IMR-90 (cell line): Measurements from ENCODE around the gene GABPA. TPM values are rescaled to one million over a fixed set of nuclear protein-coding genes. Genes with fewer than 3 reads are reported as not detected.
A peak's percentile ranks its signal among the peaks of the same experiment; 100 is the strongest.

Experiments used
- ATAC-seq: fragments of 200-7000 bp; cut with Tn5 transposase; 2 replicates; pipeline ENCODE4 v1.9.1; 2020; ENCODE audit warnings: low read depth, mild to moderate bottlenecking, moderate library complexity
- BruUV-seq: library from RNA; stranded (reverse); fragments of 400-500 nt; replicated peaks from 2 replicates; lab custom pipeline; 2021; lab: Mats Ljungman, UMichigan
- CTCF ChIA-PET: fragments of 300-600 bp; formaldehyde crosslinking; extraction: SDS; loops from one replicate; lab custom pipeline; 2021; ENCODE audit warnings: antibody characterized with exemption; lab: Yijun Ruan, JAX
- POLR2A ChIA-PET: fragments of 300-600 bp; sonication (Branson Sonifier 250); formaldehyde crosslinking; loops from one replicate; lab custom pipeline; 2022; ENCODE audit warnings: antibody characterized with exemption; ENCODE audit not compliant: unreplicated experiment; lab: Charles Lee
- DNase-seq: peaks from one replicate; pipeline ENCODE4 v3.0.0; 2013
- H2AFZ ChIP-seq: replicated peaks from 2 replicates; pipeline ENCODE3; 2013; ENCODE audit warnings: low read length, mild to moderate bottlenecking; ENCODE audit not compliant: poor library complexity
- H2AK5ac ChIP-seq: 2 replicates; pipeline ENCODE4 v1.6.1; 2013; ENCODE audit warnings: low read depth, low read length, inconsistent platforms
- H2AK9ac ChIP-seq: replicated peaks from 2 replicates; pipeline ENCODE3; 2013; ENCODE audit warnings: mild to moderate bottlenecking, low read depth, low read length, moderate library complexity; ENCODE audit not compliant: poor library complexity
- H2BK120ac ChIP-seq: 2 replicates; pipeline ENCODE4 v1.6.1; 2013; ENCODE audit warnings: low read depth, low read length, inconsistent platforms
- H2BK15ac ChIP-seq: 3 replicates; pipeline ENCODE4 v1.6.1; 2013; ENCODE audit warnings: low read depth, low read length, inconsistent platforms
- H2BK20ac ChIP-seq: 2 replicates; pipeline ENCODE4 v1.6.1; 2013; ENCODE audit warnings: low read depth, mild to moderate bottlenecking, inconsistent platforms, low read length, moderate library complexity
- H2BK5ac ChIP-seq: 2 replicates; pipeline ENCODE4 v1.6.1; 2013; ENCODE audit warnings: mild to moderate bottlenecking, low read depth, low read length, inconsistent platforms; ENCODE audit not compliant: poor library complexity, severe bottlenecking
- H3K14ac ChIP-seq: replicated peaks from 2 replicates; pipeline ENCODE4 v1.6.1; 2013; ENCODE audit warnings: low read depth, low read length, inconsistent platforms
- H3K18ac ChIP-seq: 2 replicates; pipeline ENCODE4 v1.6.1; 2013; ENCODE audit warnings: low read depth, low read length, control low read depth
- H3K23ac ChIP-seq: 2 replicates; pipeline ENCODE4 v1.6.1; 2013; ENCODE audit warnings: low read depth, low read length, inconsistent platforms
- H3K27ac ChIP-seq: 2 replicates; pipeline ENCODE4 v1.5.1; 2013; ENCODE audit warnings: mild to moderate bottlenecking, control low read depth, low read length; ENCODE audit not compliant: insufficient read depth
- H3K27me3 ChIP-seq: 2 replicates; pipeline ENCODE4 v1.6.1; 2013; ENCODE audit warnings: low read length; ENCODE audit not compliant: control insufficient read depth, insufficient read depth
- H3K36me3 ChIP-seq: 2 replicates; pipeline ENCODE4 v1.6.1; 2013; ENCODE audit warnings: low read length, mixed read lengths; ENCODE audit not compliant: control insufficient read depth, insufficient read depth
- H3K4ac ChIP-seq: 2 replicates; pipeline ENCODE4 v1.6.1; 2013; ENCODE audit warnings: low read depth, low read length, inconsistent platforms
- H3K4me1 ChIP-seq: 2 replicates; pipeline ENCODE4 v1.6.1; 2013; ENCODE audit warnings: low read length, mixed read lengths; ENCODE audit not compliant: control insufficient read depth, insufficient read depth
- H3K4me2 ChIP-seq: 2 replicates; pipeline ENCODE4 v1.6.1; 2013; ENCODE audit warnings: low read depth, mild to moderate bottlenecking, control low read depth, low read length, moderate library complexity
- H3K4me3 ChIP-seq: 2 replicates; pipeline ENCODE4 v1.5.1; 2013; ENCODE audit warnings: low read depth, mild to moderate bottlenecking, control low read depth, low read length, moderate library complexity; ENCODE audit not compliant: insufficient read depth
- H3K56ac ChIP-seq: 2 replicates; pipeline ENCODE4 v1.6.1; 2013; ENCODE audit warnings: low read length, inconsistent platforms; ENCODE audit not compliant: insufficient read depth; ENCODE audit errors: extremely low read depth
- H3K79me1 ChIP-seq, 2 experiments: 2 replicates each; pipeline ENCODE4 v1.6.1; 2013; ENCODE audit warnings: low read length in 2 of 2, inconsistent platforms in 1 of 2, low read depth in 1 of 2
- H3K9ac ChIP-seq: 2 replicates; pipeline ENCODE4 v1.6.1; 2013; ENCODE audit warnings: low read depth, low read length, control low read depth
- H3K9me1 ChIP-seq: 2 replicates; pipeline ENCODE4 v1.6.1; 2013; ENCODE audit warnings: low read length, inconsistent platforms; ENCODE audit not compliant: insufficient read depth
- H3K9me3 ChIP-seq: 2 replicates; pipeline ENCODE4 v1.6.1; 2013; ENCODE audit warnings: low read length; ENCODE audit not compliant: control insufficient read depth, insufficient read depth
- H4K20me1 ChIP-seq: 2 replicates; pipeline ENCODE4 v1.6.1; 2013; ENCODE audit warnings: low read length, inconsistent platforms; ENCODE audit not compliant: insufficient read depth
- H4K5ac ChIP-seq: 2 replicates; pipeline ENCODE4 v1.6.1; 2013; ENCODE audit warnings: mild to moderate bottlenecking, low read depth, low read length, control low read depth
- H4K8ac ChIP-seq, 2 experiments: 2 replicates each; pipeline ENCODE4 v1.6.1; 2013; ENCODE audit warnings: low read depth in 2 of 2, low read length in 2 of 2, control low read depth in 1 of 2, inconsistent platforms in 1 of 2
- H4K91ac ChIP-seq: 2 replicates; pipeline ENCODE4 v1.6.1; 2013; ENCODE audit warnings: low read depth, low read length, inconsistent platforms; ENCODE audit not compliant: insufficient read depth
- BHLHE40 ChIP-seq: fragments of 150-350 bp; IDR thresholded peaks from 2 replicates; pipeline ENCODE4 v1.6.1; 2016; ENCODE audit warnings: mild to moderate bottlenecking, low read depth, low read length
- CEBPB ChIP-seq: IDR thresholded peaks from 2 replicates; pipeline ENCODE4 v1.6.1; 2012; ENCODE audit warnings: low read depth, low read length, improper control_type of control experiment
- CHD1 ChIP-seq: IDR thresholded peaks from 2 replicates; pipeline ENCODE4 v1.6.1; 2012; ENCODE audit warnings: low read depth, low read length, improper control_type of control experiment
- FOS ChIP-seq: fragments of 150-350 bp; IDR thresholded peaks from 2 replicates; pipeline ENCODE4 v1.6.1; 2016; ENCODE audit warnings: low read depth, low read length
- MAFK ChIP-seq: IDR thresholded peaks from 2 replicates; pipeline ENCODE4 v1.6.1; 2012; ENCODE audit warnings: low read depth, low read length, improper control_type of control experiment
- MAZ ChIP-seq: IDR thresholded peaks from 2 replicates; pipeline ENCODE4 v1.6.1; 2012; ENCODE audit warnings: low read depth, mild to moderate bottlenecking, low read length, improper control_type of control experiment, moderate library complexity, borderline replicate concordance
- MXI1 ChIP-seq: IDR thresholded peaks from 2 replicates; pipeline ENCODE4 v1.6.1; 2012; ENCODE audit warnings: low read depth, mild to moderate bottlenecking, low read length, moderate library complexity, borderline replicate concordance
- NFE2L2 ChIP-seq: fragments of 150-350 bp; IDR thresholded peaks from 2 replicates; pipeline ENCODE4 v1.6.1; 2016; ENCODE audit warnings: low read depth, mild to moderate bottlenecking, low read length
- POLR2A ChIP-seq: IDR thresholded peaks from 2 replicates; pipeline ENCODE4 v1.6.1; 2012; ENCODE audit warnings: mild to moderate bottlenecking, low read depth, low read length
- RAD21 ChIP-seq: IDR thresholded peaks from 2 replicates; pipeline ENCODE4 v1.6.1; 2012; ENCODE audit warnings: low read length, improper control_type of control experiment
- RCOR1 ChIP-seq: IDR thresholded peaks from 2 replicates; pipeline ENCODE4 v1.6.1; 2012; ENCODE audit warnings: mild to moderate bottlenecking, low read length, improper control_type of control experiment; ENCODE audit not compliant: insufficient replicate concordance
- RFX5 ChIP-seq: IDR thresholded peaks from 2 replicates; pipeline ENCODE4 v1.8.0; 2012; ENCODE audit warnings: low read depth, mild to moderate bottlenecking, low read length, moderate library complexity
- WGBS, 2 experiments: methylation state at CpG; one replicate each; pipeline versions ENCODE4 v1.1.5 to v1.1.7; 2013; ENCODE audit warnings: missing lambda C conversion rate in 2 of 2; ENCODE audit not compliant: insufficient read length in 1 of 2; ENCODE audit errors: extremely low coverage in 2 of 2; 5-methylcytosine and 5-hydroxymethylcytosine counted together
- dilution Hi-C: fragments of 300-500 bp; cut with HindIII; formaldehyde crosslinking; loops from one replicate; pipeline ENCODE4 v1.14.3; 2018; ENCODE audit warnings: low sequenced_read_pairs; ENCODE audit not compliant: unreplicated experiment
- in situ Hi-C: fragments of 300-500 bp; cut with MboI; formaldehyde crosslinking; loops from 3 replicates; pipeline ENCODE4 v1.14.3; 2019; ENCODE audit warnings: low sequenced_read_pairs, inconsistent platforms, mixed read lengths
- intact Hi-C: fragments of 100-400 bp; cut with micrococcal nuclease; formaldehyde crosslinking; loops from 2 replicates; pipeline ENCODE4 v1.10.0; 2022
- polyA plus RNA-seq, 3 experiments: library from polyadenylated mRNA; depleted of rRNA; stranded (reverse); fragments of >200 nt; gene quantifications; 2 replicates each; pipeline ENCODE4 v1.2.3, GENCODE V29; 2012; ENCODE audit warnings: low replicate concordance in 1 of 3
- total RNA-seq: library from RNA; depleted of rRNA; stranded (reverse); fragments of >200 nt; gene quantifications from 2 replicates; pipeline ENCODE4 v1.2.3, GENCODE V29; 2012
- TF ChIP-seq, protein P1 (sequence below): fragments of 150-350 bp; IDR thresholded peaks from 2 replicates; pipeline ENCODE4 v1.6.1; 2016; ENCODE audit warnings: low read depth, mild to moderate bottlenecking, low read length, moderate library complexity, borderline replicate concordance
- TF ChIP-seq, protein P2 (sequence below): conservative IDR thresholded peaks from 2 replicates; pipeline ENCODE4 v1.5.1; 2012; ENCODE audit warnings: mild to moderate bottlenecking, low read depth, low read length, improper control_type of control experiment
- TF ChIP-seq, protein P3 (sequence below): fragments of 150-350 bp; IDR thresholded peaks from 2 replicates; pipeline ENCODE4 v1.6.1; 2017; ENCODE audit warnings: mild to moderate bottlenecking, antibody characterized with exemption, low read length, low read depth

Gene GABPA
- total and polyA plus RNA-seq, 2 of the 4 experiments (the other 2 are of a cell fraction) = 9.0 to 17.0 TPM

DNA sequence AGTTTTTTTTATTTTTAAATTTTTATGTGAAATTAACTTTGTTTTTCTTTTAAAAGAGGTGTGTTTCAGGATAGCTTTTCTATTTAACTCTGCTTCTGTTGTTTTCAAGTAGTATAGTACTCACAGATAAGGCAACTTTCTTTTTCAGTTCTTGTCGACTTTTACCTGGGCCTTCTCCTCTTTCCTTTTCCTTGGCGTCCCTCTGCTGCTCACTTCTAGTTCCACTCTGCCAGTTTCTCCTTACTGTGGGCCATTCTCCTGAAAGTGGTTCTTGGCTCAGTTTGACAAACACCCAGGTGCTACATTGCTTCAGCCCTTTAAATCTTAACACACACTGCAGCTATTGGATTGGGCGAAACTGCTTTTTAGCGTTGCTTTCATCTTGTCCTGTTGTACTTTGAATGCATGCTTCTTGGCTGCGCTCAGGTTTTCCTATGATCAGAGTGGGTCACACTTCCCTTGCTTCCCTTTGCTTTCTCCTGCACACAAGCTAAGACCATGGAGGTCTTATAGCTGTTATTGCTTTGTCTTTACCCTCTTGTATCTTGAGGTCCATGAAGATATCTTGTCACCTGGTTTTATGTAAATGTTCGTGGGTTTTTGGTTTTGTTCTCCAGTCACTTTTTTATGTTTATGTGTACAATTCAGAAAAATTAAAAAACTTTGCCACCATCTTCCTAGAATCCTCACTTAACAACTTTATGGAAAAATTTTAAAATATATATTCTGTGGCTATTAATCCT is 21.6 kb downstream of the GABPA start:
- Histone ChIP-seq H3K18ac (no peak overlapping the region), H4K20me1 (no peaks in the 10 kb centered on the region), H2AK5ac (no peak overlapping the region), H3K4ac (no peak overlapping the region), H4K8ac (no peak overlapping the region), H3K36me3 (peaks cover 10% of the 10 kb centered on the region; the same call in 1 of the 2 replicates), H4K91ac (no peak overlapping the region), H2BK120ac (no peak overlapping the region), H4K5ac (peak overlapping the region; percentile 69; the same call in 1 of the 2 replicates), H3K4me3 (no peak overlapping the region), H3K14ac (no peak overlapping the region), H3K9me1 (no peaks in the 10 kb centered on the region; the same call in 1 of the 2 replicates), H2AFZ (no peak overlapping the region), H3K79me1 (0 out of 4 replicates have a peak, but pooled peaks cover 3 to 4% of the 10 kb centered on the region in 2 experiments), H3K9me3 (no peaks in the 10 kb centered on the region), H3K56ac (no peak overlapping the region), H3K4me1 (peaks cover 5% of the 10 kb centered on the region), H3K4me2 (no peak overlapping the region), H2BK5ac (no peak overlapping the region), H3K27me3 (no peaks in the 10 kb centered on the region), H2AK9ac (no peak overlapping the region), H3K9ac (no peak overlapping the region), H2BK15ac (no peak overlapping the region), H3K27ac (no peak overlapping the region), H2BK20ac (no peak overlapping the region), H3K23ac (no peak overlapping the region)
- no CpG with 5 or more reads among the region's 6 CpGs for WGBS, 2 experiments
- DNase-seq (no peak), ATAC-seq (no peak)
- no TSS peak for BruUV-seq
- ChIA-PET CTCF (no interaction called here), POLR2A (no interaction called here)
- dilution Hi-C loops = no loop called here
- intact Hi-C loops = no loop called here
- in situ Hi-C loops = no loop called here
- TF ChIP-seq MXI1 (no peak), RAD21 (no peak), NFE2L2 (no peak), FOS (no peak), RFX5 (no peak), MAFK (no peak), BHLHE40 (no peak), POLR2A (no peak), RCOR1 (no peak), CHD1 (no peak), CEBPB (no peak), MAZ (no peak)
- TF ChIP-seq, protein P1, sequence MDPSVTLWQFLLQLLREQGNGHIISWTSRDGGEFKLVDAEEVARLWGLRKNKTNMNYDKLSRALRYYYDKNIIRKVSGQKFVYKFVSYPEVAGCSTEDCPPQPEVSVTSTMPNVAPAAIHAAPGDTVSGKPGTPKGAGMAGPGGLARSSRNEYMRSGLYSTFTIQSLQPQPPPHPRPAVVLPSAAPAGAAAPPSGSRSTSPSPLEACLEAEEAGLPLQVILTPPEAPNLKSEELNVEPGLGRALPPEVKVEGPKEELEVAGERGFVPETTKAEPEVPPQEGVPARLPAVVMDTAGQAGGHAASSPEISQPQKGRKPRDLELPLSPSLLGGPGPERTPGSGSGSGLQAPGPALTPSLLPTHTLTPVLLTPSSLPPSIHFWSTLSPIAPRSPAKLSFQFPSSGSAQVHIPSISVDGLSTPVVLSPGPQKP = no peak
- TF ChIP-seq, protein P2, sequence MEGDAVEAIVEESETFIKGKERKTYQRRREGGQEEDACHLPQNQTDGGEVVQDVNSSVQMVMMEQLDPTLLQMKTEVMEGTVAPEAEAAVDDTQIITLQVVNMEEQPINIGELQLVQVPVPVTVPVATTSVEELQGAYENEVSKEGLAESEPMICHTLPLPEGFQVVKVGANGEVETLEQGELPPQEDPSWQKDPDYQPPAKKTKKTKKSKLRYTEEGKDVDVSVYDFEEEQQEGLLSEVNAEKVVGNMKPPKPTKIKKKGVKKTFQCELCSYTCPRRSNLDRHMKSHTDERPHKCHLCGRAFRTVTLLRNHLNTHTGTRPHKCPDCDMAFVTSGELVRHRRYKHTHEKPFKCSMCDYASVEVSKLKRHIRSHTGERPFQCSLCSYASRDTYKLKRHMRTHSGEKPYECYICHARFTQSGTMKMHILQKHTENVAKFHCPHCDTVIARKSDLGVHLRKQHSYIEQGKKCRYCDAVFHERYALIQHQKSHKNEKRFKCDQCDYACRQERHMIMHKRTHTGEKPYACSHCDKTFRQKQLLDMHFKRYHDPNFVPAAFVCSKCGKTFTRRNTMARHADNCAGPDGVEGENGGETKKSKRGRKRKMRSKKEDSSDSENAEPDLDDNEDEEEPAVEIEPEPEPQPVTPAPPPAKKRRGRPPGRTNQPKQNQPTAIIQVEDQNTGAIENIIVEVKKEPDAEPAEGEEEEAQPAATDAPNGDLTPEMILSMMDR = no peak
- TF ChIP-seq, protein P3, sequence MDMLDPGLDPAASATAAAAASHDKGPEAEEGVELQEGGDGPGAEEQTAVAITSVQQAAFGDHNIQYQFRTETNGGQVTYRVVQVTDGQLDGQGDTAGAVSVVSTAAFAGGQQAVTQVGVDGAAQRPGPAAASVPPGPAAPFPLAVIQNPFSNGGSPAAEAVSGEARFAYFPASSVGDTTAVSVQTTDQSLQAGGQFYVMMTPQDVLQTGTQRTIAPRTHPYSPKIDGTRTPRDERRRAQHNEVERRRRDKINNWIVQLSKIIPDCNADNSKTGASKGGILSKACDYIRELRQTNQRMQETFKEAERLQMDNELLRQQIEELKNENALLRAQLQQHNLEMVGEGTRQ = no peak
